ENCODE data around the gene B3GAT1.

Gene B3GAT1

GRCh38 chr11:134352111-134352510, 59.9 kb downstream of the B3GAT1 start:
- WGBS (ENCODE audit: insufficient coverage) = 100% methylated on average over 2 of the region's 2 CpGs
- Histone ChIP-seq H3K27ac (ENCODE audit: insufficient read depth in 1 of 2, low read depth in 1 of 2, low read length in 2 of 2, poor library complexity in 1 of 2, severe bottlenecking in 2 of 2) (no peak overlapping the region), H3K4me1 (ENCODE audit: control extremely low read depth in 1 of 4, control insufficient read depth in 4 of 4, insufficient read depth in 4 of 4, low read length in 3 of 4) (no peaks in the 10 kb centered on the region), H3K9me3 (ENCODE audit: control extremely low read depth in 1 of 5, control insufficient read depth in 4 of 5, insufficient read depth in 2 of 5, low read depth in 1 of 5, low read length in 4 of 5) (no peaks in the 10 kb centered on the region), H3K4me3 (ENCODE audit: control insufficient read depth in 1 of 7, extremely low read depth in 1 of 7, insufficient read depth in 4 of 7, low read depth in 2 of 7, low read length in 6 of 7) (no peak overlapping the region), H3K36me3 (ENCODE audit: control insufficient read depth in 4 of 4, insufficient read depth in 4 of 4, low read length in 3 of 4) (no peaks in the 10 kb centered on the region), H3K27me3 (replicated peaks in 2 of 5; ENCODE audit: control insufficient read depth in 4 of 5, insufficient read depth in 5 of 5, low read length in 4 of 5) (peaks cover 0 to 2% (median 0%) of the 10 kb centered on the region in 5 experiments)
- ChIA-PET CTCF (interaction anchor here (0.6 kb wide), 1 partner anchor 22 kb away, joined by 4 read pairs; no protein-coding TSS in a partner anchor), POLR2A (no interaction called here)
- DNase-seq = no peak

DNA sequence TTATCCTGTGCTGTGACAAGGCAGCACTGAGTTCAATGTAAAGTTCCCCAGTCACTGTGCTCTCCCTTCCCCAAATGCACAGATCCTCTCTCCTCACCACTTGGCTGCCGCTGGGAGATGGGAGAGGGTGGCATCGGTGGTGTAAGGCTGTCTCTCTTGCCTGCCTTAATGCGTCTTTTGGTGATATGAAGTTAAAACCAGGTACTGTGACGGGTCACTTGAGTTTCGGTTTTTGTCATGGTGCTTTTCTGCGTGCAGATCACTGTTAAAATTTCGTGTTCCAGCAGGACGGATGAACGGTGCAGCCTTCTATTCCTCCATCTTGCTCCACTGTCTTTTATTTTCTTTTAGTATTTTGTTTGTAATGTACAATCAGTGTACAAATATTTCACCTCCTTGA, 61.7 kb downstream of the B3GAT1 start:
- ChIA-PET POLR2A (no interaction called here), CTCF (no interaction called here)
- H3K27ac ChIP-seq (ENCODE audit: insufficient read depth in 1 of 2, low read depth in 1 of 2, low read length in 2 of 2, poor library complexity in 1 of 2, severe bottlenecking in 2 of 2) = no peak overlapping the region
- no peaks in the 10 kb centered on the region for H3K36me3 ChIP-seq (ENCODE audit: control insufficient read depth in 4 of 4, insufficient read depth in 4 of 4, low read length in 3 of 4)
- no peak overlapping the region for H3K4me3 ChIP-seq (ENCODE audit: control insufficient read depth in 1 of 7, extremely low read depth in 1 of 7, insufficient read depth in 4 of 7, low read depth in 2 of 7, low read length in 6 of 7)
- no peak for DNase-seq
- H3K9me3 ChIP-seq (ENCODE audit: control extremely low read depth in 1 of 5, control insufficient read depth in 4 of 5, insufficient read depth in 2 of 5, low read depth in 1 of 5, low read length in 4 of 5) = no peaks in the 10 kb centered on the region
- 100% methylated on average over 4 of the region's 9 CpGs for WGBS (ENCODE audit: insufficient coverage)
- no peaks in the 10 kb centered on the region for H3K4me1 ChIP-seq (ENCODE audit: control extremely low read depth in 1 of 4, control insufficient read depth in 4 of 4, insufficient read depth in 4 of 4, low read length in 3 of 4)
- peaks cover 0 to 2% (median 0%) of the 10 kb centered on the region in 5 experiments for H3K27me3 ChIP-seq (replicated peaks in 2 of 5; ENCODE audit: control insufficient read depth in 4 of 5, insufficient read depth in 5 of 5, low read length in 4 of 5)

- Histone ChIP-seq H3K27ac (ENCODE audit: insufficient read depth in 1 of 2, low read depth in 1 of 2, low read length in 2 of 2, poor library complexity in 1 of 2, severe bottlenecking in 2 of 2) (no peak overlapping the region), H3K27me3 (replicated peaks in 2 of 5; ENCODE audit: control insufficient read depth in 4 of 5, insufficient read depth in 5 of 5, low read length in 4 of 5) (peaks cover 0 to 6% (median 0%) of the 10 kb centered on the region in 5 experiments), H3K4me1 (ENCODE audit: control extremely low read depth in 1 of 4, control insufficient read depth in 4 of 4, insufficient read depth in 4 of 4, low read length in 3 of 4) (no peaks in the 10 kb centered on the region), H3K9me3 (ENCODE audit: control extremely low read depth in 1 of 5, control insufficient read depth in 4 of 5, insufficient read depth in 2 of 5, low read depth in 1 of 5, low read length in 4 of 5) (no peaks in the 10 kb centered on the region), H3K4me3 (ENCODE audit: control insufficient read depth in 1 of 7, extremely low read depth in 1 of 7, insufficient read depth in 4 of 7, low read depth in 2 of 7, low read length in 6 of 7) (no peak overlapping the region), H3K36me3 (ENCODE audit: control insufficient read depth in 4 of 4, insufficient read depth in 4 of 4, low read length in 3 of 4) (no peaks in the 10 kb centered on the region)
- DNase-seq = no peak
- ChIA-PET CTCF (no interaction called here), POLR2A (no interaction called here)
- WGBS (ENCODE audit: insufficient coverage) = 97% methylated on average over 4 of the region's 10 CpGs
These were observed 62.2 kb downstream of the B3GAT1 start for GRCh38 chr11:134349802-134350355.

DNA sequence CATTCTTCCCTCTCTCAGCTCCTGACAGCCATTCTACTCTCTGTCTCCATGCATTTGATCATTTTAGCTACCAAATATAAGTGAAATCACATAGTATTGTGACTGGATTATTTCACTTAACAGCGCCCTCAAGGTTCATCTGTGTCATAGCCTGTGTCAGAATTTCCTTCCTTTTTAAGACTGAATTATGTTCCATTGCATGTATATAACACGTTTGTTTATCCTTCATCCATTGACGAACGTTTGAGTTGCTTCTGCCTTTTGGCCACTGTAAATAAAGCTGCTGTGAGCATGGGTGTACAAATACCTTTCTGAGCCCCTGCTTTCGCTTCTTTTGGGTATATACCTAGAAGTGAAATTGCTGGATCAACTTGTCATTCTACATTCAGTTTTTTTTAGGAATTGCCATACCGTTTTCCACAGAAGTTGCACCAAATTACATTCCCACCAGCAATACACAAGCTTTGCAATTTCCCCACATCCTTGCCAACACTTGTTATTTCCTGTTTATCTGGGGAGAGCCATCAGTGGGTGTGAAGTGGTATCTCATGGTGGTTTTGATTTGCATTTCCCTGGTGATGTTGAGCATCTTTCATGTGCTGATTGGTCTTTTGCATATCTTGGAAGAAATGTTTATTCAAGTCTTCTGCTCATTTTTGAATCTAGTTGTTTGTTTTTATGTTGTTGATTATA, 62.8 kb downstream of the B3GAT1 start:
- no peaks in the 10 kb centered on the region for H3K36me3 ChIP-seq (ENCODE audit: control insufficient read depth in 4 of 4, insufficient read depth in 4 of 4, low read length in 3 of 4)
- ChIA-PET POLR2A (no interaction called here), CTCF (no interaction called here)
- no peak overlapping the region for H3K27ac ChIP-seq (ENCODE audit: insufficient read depth in 1 of 2, low read depth in 1 of 2, low read length in 2 of 2, poor library complexity in 1 of 2, severe bottlenecking in 2 of 2)
- H3K4me1 ChIP-seq (ENCODE audit: control extremely low read depth in 1 of 4, control insufficient read depth in 4 of 4, insufficient read depth in 4 of 4, low read length in 3 of 4) = no peaks in the 10 kb centered on the region
- no peaks in the 10 kb centered on the region for H3K9me3 ChIP-seq (ENCODE audit: control extremely low read depth in 1 of 5, control insufficient read depth in 4 of 5, insufficient read depth in 2 of 5, low read depth in 1 of 5, low read length in 4 of 5)
- no peak for DNase-seq
- no peak overlapping the region for H3K4me3 ChIP-seq (ENCODE audit: control insufficient read depth in 1 of 7, extremely low read depth in 1 of 7, insufficient read depth in 4 of 7, low read depth in 2 of 7, low read length in 6 of 7)
- 71% methylated on average over 4 of the region's 6 CpGs for WGBS (ENCODE audit: insufficient coverage)
- H3K27me3 ChIP-seq (replicated peaks in 2 of 5; ENCODE audit: control insufficient read depth in 4 of 5, insufficient read depth in 5 of 5, low read length in 4 of 5) = peaks cover 0 to 6% (median 0%) of the 10 kb centered on the region in 5 experiments

GRCh38 chr11:134347441-134347840, 64.6 kb downstream of the B3GAT1 start:
- Histone ChIP-seq H3K27ac (ENCODE audit: insufficient read depth in 1 of 2, low read depth in 1 of 2, low read length in 2 of 2, poor library complexity in 1 of 2, severe bottlenecking in 2 of 2) (no peak overlapping the region), H3K9me3 (ENCODE audit: control extremely low read depth in 1 of 5, control insufficient read depth in 4 of 5, insufficient read depth in 2 of 5, low read depth in 1 of 5, low read length in 4 of 5) (no peaks in the 10 kb centered on the region), H3K27me3 (replicated peaks in 2 of 5; ENCODE audit: control insufficient read depth in 4 of 5, insufficient read depth in 5 of 5, low read length in 4 of 5) (peaks cover 0 to 6% (median 0%) of the 10 kb centered on the region in 5 experiments), H3K4me3 (ENCODE audit: control insufficient read depth in 1 of 7, extremely low read depth in 1 of 7, insufficient read depth in 4 of 7, low read depth in 2 of 7, low read length in 6 of 7) (no peak overlapping the region), H3K36me3 (ENCODE audit: control insufficient read depth in 4 of 4, insufficient read depth in 4 of 4, low read length in 3 of 4) (no peaks in the 10 kb centered on the region), H3K4me1 (ENCODE audit: control extremely low read depth in 1 of 4, control insufficient read depth in 4 of 4, insufficient read depth in 4 of 4, low read length in 3 of 4) (no peaks in the 10 kb centered on the region)
- ChIA-PET POLR2A (no interaction called here), CTCF (no interaction called here)
- no peak for DNase-seq
- WGBS (ENCODE audit: insufficient coverage) = 91% methylated on average over 8 of the region's 10 CpGs

GRCh38 chr11:134346976-134347350, 65.1 kb downstream of the B3GAT1 start:
- ChIA-PET CTCF (no interaction called here), POLR2A (no interaction called here)
- WGBS (ENCODE audit: insufficient coverage) = 82% methylated on average over 4 of the region's 5 CpGs
- H3K27me3 ChIP-seq (replicated peaks in 2 of 5; ENCODE audit: control insufficient read depth in 4 of 5, insufficient read depth in 5 of 5, low read length in 4 of 5) = peaks cover 0 to 6% (median 0%) of the 10 kb centered on the region in 5 experiments
- DNase-seq = no peak
- H3K36me3 ChIP-seq (ENCODE audit: control insufficient read depth in 4 of 4, insufficient read depth in 4 of 4, low read length in 3 of 4) = no peaks in the 10 kb centered on the region
- no peaks in the 10 kb centered on the region for H3K9me3 ChIP-seq (ENCODE audit: control extremely low read depth in 1 of 5, control insufficient read depth in 4 of 5, insufficient read depth in 2 of 5, low read depth in 1 of 5, low read length in 4 of 5)
- H3K4me1 ChIP-seq (ENCODE audit: control extremely low read depth in 1 of 4, control insufficient read depth in 4 of 4, insufficient read depth in 4 of 4, low read length in 3 of 4) = no peaks in the 10 kb centered on the region
- H3K4me3 ChIP-seq (ENCODE audit: control insufficient read depth in 1 of 7, extremely low read depth in 1 of 7, insufficient read depth in 4 of 7, low read depth in 2 of 7, low read length in 6 of 7) = no peak overlapping the region
- H3K27ac ChIP-seq (ENCODE audit: insufficient read depth in 1 of 2, low read depth in 1 of 2, low read length in 2 of 2, poor library complexity in 1 of 2, severe bottlenecking in 2 of 2) = no peak overlapping the region

GRCh38 chr11:134346101-134346975, 65.7 kb downstream of the B3GAT1 start:
- no peak overlapping the region for H3K4me3 ChIP-seq (ENCODE audit: control insufficient read depth in 1 of 7, extremely low read depth in 1 of 7, insufficient read depth in 4 of 7, low read depth in 2 of 7, low read length in 6 of 7)
- H3K4me1 ChIP-seq (ENCODE audit: control extremely low read depth in 1 of 4, control insufficient read depth in 4 of 4, insufficient read depth in 4 of 4, low read length in 3 of 4) = no peaks in the 10 kb centered on the region
- no peaks in the 10 kb centered on the region for H3K36me3 ChIP-seq (ENCODE audit: control insufficient read depth in 4 of 4, insufficient read depth in 4 of 4, low read length in 3 of 4)
- DNase-seq = no peak
- no peaks in the 10 kb centered on the region for H3K9me3 ChIP-seq (ENCODE audit: control extremely low read depth in 1 of 5, control insufficient read depth in 4 of 5, insufficient read depth in 2 of 5, low read depth in 1 of 5, low read length in 4 of 5)
- no peak overlapping the region for H3K27ac ChIP-seq (ENCODE audit: insufficient read depth in 1 of 2, low read depth in 1 of 2, low read length in 2 of 2, poor library complexity in 1 of 2, severe bottlenecking in 2 of 2)
- ChIA-PET CTCF (no interaction called here), POLR2A (no interaction called here)
- 98% methylated on average over 17 of the region's 22 CpGs for WGBS (ENCODE audit: insufficient coverage)
- peaks cover 0 to 6% (median 0%) of the 10 kb centered on the region in 5 experiments for H3K27me3 ChIP-seq (replicated peaks in 2 of 5; ENCODE audit: control insufficient read depth in 4 of 5, insufficient read depth in 5 of 5, low read length in 4 of 5)
